Stimulated activated CD4-positive, alpha-beta T cell treated with anti-CD3 and anti-CD28 coated beads, Interleukin-1b, Interleukin-23, amount 100 ng/mL, for 24 hours (primary cell): Measurements from ENCODE around the gene AKNAD1.
"Not testable (repeated sequence)": the region's sequence is repeated elsewhere in the genome, so short reads cannot be mapped to it uniquely, and the experiment has no call there.

Experiments
- DNase-seq, 4 experiments: peaks; one replicate each; pipeline ENCODE4 v3.0.0-alpha.2; 2020; ENCODE audit warnings: low read depth in 4 of 4, low spot score in 1 of 4

The AKNAD1 gene

GRCh38 chr1:108856994-108857393, at the start of gene AKNAD1:
TSS of gene AKNAD1 (minus strand) at chr1:108857094. CDS start at chr1:108852664, 4,430 bp downstream.
- no peak for DNase-seq

- no peak for DNase-seq
Measured at GRCh38 chr1:108901106-108901505, 44.2 kb upstream of the AKNAD1 start.

GRCh38 chr1:108897865-108898720, 41.2 kb upstream of the AKNAD1 start:
- no peak for DNase-seq

DNA sequence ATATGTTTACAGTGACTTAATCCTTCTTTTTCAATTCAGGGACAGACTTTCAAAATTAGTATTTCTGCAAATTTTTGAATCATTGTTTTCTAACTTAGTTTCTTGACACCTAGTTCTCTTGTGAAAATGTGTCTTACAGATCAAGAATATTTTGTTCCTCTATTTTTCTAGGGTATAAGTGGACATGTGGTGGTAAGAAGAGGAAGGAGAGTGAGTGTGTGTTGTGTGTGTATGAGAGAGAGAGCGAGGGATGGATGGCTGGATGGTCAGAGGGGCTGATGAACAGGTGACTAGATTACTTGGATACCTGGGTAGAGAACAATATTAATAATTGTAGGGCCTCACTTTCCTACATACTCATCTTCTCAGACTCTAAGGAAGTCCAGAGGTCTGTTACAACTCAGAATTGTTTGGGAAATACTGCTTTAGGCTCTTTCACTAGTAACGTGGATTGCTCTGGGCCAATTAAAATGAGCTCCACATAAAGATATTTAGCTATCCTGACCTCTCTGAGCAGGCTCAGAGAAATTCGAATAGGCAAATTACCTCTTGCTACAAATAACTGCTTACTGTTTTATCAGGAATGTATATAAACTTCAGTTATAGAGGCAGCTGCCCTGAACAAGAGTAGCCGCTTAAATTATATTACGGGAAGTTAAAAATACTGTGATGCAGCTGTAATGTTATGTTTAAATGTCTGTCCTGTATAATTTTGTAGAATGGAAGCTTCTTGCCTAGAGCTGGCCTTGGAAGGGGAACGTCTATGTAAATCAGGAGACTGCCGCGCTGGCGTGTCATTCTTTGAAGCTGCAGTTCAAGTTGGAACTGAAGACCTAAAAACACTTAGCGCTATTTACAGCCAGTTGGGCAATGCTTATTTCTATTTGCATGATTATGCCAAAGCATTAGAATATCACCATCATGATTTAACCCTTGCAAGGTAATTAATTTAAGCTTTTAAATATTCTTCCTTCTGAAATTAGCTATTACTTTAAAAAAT, 39.6 kb upstream of the AKNAD1 start:
- DNase-seq = no peak

DNA sequence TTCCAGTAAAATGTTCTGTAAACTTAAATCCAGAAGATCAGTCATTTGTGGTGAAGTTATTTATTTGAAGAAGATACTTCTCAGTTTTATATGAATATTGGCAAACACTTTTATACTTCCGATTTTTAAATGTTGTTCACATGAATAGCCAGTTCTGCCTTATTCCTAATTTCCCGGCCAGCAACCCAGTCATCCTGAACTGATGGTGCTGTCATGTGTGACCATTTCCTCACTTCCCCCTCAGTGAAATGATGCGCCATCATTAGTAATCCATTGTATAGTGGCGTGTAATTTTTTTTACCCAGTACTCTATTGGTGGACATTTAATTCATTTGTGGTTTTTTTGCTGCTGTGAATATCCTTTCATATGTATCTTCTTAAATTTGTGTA, 36.2 kb upstream of the AKNAD1 start:
- no peak for DNase-seq

GRCh38 chr1:108892356-108893140, 35.7 kb upstream of the AKNAD1 start:
- no peak for DNase-seq

DNA sequence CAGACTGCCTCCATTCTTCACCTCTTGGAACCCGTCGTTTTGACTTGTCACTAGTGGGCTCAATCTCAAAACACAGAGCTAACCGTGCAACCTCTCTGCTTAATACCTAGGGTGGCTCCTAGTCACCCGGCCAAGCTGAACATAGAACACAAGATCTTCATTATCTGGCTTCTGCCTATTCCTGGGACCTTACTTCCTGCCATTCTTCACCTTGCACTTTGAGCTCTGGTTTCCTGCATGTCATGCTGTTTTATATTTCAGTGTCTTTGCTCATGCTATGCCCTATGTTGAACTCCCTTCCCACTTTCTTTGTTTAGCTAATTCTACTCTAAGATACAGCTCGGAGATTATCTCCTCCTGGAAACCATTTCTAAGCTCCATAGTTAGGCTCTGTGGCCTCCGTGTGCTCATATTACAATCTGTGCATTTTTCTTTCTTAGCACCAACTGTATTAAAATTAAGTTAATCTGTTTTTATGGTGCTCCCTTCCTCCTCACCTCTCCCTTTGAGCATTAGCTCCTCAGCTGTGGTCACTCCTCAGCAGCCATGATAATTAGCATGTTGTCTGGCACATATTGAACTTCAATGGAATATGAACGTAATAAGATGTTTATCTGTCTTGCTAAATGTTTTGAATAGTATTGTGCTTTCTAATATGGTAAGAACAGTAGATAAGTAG, 33.0 kb upstream of the AKNAD1 start:
- DNase-seq = no peak

DNA sequence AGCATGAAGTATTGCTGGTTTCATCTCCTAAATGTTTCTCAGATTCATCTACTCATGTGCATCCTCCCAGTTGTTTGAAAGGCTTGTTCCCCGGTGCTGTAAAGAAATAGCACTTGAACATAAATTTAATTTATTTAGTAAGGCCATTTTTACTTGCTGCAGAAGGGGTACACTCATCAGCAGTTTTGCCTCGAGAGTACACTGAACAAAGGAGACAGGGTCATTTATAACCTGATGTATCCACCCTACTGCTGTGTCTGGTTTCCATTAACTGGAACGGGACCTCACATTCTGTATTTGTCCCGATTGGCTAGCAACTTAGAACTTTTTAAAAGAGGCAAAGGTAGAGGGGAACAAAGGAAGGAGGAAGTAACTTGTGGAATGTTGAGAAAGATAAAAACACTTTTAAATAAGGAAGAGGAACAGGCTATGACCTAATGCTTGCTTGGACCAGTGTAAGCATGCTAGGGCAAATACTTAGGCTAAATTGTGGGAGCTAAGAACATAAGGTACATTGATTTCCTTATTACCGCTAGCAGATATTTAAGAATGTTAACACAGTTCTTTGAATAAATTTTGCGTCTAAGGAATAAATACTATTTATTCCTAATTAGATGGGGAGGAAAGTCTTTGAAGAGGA, 32.2 kb upstream of the AKNAD1 start:
- DNase-seq = not testable (repeated sequence)

DNA sequence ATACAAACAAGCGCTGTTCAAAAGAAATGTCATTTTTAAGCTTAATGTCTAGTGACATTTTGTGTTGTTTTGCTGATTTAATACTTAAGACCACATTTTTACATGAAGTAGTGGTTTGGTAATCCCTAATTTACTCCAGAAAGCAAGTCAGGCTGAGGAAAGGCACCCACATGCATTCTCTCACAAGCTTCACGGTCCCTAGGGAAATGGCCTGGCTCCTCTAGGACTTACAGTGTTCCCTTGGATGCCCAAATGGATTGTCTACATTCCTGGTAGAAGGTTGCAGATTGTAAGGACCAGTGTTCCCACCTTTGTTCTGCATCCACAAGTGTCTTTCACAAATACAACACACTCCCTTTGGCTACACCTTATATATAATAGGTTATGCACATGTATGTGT, 29.4 kb upstream of the AKNAD1 start:
- no peak for DNase-seq

DNA sequence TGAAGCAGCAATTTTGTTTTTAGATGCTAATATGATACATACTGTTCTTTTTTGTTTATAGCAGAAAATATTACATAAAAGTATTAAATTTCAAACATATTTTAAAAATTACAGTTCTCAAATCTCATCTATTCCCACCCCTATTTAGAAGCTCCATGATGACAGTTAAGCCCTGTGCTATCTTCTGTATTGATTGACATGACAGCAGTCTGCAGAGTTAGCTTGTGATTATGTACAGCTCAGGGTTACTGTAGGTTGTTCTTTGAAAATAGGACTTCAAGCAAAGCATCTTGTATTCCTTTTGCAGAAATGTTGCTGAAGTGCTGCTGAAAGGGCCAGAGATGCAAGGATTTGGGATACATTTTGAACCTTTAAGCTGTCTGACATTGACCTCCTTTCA, 28.1 kb upstream of the AKNAD1 start:
- DNase-seq = no peak

DNA sequence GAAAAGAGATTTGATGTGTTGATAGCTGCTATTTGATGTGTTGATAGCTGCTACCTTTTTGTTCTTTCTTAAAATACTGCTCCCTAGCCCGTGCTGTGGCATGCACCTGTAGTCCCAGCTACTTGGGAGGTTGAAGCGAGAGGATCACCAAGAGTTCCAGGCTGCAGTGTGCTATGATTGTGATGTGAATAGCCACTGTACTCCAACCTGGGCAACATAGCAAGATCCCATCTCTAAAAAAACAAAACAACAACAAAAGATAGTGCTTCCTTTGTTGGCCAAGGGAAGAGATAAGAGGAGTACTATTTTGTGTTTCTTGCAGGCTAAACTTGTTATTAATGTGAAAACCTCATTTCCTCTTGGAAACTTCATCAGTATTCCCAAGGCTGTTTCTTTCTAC, 25.9 kb upstream of the AKNAD1 start:
- no peak for DNase-seq

DNA sequence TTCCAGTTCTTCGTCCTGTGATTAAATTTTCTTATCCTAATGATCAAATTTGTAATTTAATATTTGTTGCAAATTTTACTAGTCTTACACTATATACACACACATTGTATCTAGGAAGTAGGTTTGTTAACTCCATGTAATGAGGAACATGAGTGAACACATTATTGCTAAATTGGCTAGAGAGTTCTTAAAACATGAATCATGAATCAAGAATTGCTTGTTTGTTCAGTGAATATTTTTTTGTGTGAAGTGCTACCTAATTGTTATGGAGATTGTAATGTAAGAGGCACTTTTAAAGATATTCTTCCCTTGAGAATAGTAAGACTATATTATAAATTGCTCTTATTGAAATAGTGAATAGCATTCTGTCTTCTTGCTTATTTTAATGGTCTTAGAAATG, 24.5 kb upstream of the AKNAD1 start:
- no peak for DNase-seq

- DNase-seq = no peak
Measured at GRCh38 chr1:108880850-108881249, 24.0 kb upstream of the AKNAD1 start.

DNA sequence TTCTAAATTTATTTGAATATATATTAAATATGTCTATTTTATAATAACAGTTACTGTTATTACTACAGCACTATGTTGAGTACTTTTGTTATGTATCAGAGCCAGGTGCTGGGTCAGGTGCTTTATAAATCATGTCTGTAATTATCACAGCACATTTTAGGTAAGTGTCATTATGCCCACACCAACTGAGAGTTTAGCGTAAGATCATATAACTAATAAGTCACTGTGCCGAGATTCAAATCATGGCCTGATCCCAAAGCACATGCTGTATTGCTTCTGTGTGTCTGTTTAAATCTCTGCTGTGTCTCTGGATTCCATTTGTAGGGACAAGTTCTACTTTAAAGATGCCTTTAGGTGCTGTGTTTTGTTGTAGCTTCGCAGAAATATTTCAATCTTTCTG, 21.8 kb upstream of the AKNAD1 start:
- no peak for DNase-seq

DNA sequence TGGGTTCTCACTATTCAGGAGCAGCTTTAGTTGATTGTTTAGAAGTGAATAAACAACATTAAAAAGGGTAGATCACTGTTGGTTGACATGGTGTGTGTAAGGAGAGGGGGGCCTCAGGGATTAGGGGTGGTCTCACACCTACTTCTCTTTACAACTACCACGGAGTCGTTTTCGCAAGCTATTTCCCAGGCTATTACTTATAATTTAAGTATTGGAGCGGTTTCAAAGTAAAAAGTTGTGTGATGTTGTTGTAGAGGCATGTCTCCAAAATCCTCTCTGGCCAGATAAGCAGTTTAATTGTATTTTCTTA, 21.2 kb upstream of the AKNAD1 start:
- no peak for DNase-seq

GRCh38 chr1:108877348-108878159, 20.7 kb upstream of the AKNAD1 start:
- no peak for DNase-seq

DNA sequence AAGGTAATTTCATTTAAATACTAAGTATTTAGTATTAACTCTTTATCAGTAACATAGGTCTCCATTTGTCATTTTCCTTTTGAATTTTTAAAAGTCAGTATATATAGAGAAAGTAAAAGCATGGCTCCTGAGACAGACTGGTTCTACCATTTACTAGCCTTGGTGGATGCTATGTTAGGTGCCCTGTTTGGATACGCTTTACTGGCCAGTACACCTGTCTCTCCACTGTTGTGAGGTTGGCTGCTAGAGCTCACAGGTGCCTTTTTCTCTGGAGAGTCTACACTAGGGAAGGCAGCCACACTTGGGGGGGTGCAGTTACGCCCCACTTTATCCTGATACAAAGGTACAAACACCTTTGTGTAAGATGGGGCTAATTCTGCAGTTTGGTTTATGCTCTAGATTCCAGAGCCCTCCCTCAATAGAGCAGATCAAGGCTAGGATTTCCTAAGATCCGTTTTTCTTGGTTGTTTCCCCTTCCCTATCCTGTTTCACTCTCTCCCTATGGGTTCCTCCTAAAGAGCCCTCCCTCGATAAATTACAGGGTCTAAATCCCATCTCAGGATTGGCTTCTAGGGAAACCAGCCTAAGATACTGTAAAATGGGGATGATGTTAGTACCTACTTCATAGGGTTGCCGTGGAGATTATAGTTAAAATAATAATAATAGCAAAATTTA, 14.3 kb upstream of the AKNAD1 start:
- no peak for DNase-seq

DNA sequence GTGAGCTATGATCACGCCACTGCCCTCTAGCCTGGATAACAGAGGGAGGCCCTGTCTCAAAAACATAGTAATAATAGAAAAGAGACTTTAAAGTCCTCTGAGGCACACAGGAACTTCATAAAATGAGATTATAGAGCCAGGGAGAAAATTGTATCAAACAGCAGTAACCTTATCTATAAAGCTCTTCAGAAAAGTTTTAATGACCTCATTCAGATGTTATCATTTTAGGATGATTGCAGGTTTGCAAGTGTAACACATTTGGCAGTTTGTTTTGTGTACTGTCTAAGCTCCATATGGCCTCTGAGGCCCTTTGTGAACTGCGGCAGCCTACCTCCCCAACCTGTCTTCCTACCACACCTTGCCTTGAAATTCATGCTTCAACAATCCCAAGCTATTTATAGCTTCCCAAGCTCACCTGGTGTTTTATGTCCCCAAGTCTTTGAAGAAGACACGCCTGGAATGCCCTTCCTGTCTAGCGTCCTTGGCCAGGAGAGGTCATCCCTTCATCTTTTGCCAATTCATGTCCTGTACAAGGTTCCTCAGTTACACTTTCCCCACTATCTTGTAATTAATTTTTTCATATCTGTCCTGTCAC, 8.5 kb upstream of the AKNAD1 start:
- no peak for DNase-seq

DNA sequence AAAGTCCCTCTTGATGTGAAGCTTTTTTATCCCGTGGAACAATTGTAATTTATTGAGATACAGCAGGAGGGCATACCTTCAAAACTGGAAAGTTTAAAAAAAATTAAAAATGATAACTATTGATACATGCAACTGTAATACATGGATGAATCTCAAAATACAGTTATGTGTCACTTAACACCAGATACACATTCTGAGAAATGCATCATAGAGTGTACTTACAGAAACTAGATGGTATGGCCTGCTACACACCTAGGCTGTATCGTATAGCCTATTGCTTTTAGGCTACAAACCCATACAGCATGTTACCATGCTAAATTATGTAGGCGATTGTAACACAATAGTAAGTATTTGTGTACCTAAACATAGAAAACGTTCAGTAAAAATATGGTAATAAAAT, 7.1 kb upstream of the AKNAD1 start:
- DNase-seq = no peak
